Osteoblast (primary cell): ENCODE results near the gene HOXB6. TPM values are rescaled to one million over a fixed set of nuclear protein-coding genes. Genes with fewer than 3 reads are reported as not detected.

ENCODE experiments used
- DNase-seq: peaks from one replicate; pipeline ENCODE4 v3.0.0; 2011; ENCODE audit warnings: low spot score, mixed read lengths; ENCODE audit not compliant: insufficient read length; ENCODE audit errors: missing footprints
- H2AFZ ChIP-seq: 2 replicates; pipeline ENCODE4 v1.6.0; 2011; ENCODE audit warnings: mild to moderate bottlenecking, low read length
- H3K27ac ChIP-seq: 2 replicates; pipeline ENCODE4 v1.5.1; 2011; ENCODE audit warnings: mild to moderate bottlenecking, low read depth, low read length, moderate library complexity
- H3K27me3 ChIP-seq: 2 replicates; pipeline ENCODE4 v1.6.0; 2012; ENCODE audit warnings: mild to moderate bottlenecking, control low read depth, inconsistent platforms, low read length, moderate library complexity; ENCODE audit not compliant: insufficient read depth
- H3K36me3 ChIP-seq: 2 replicates; pipeline ENCODE4 v1.5.1; 2011; ENCODE audit warnings: mild to moderate bottlenecking, low read length, control low read depth, moderate library complexity; ENCODE audit not compliant: insufficient read depth
- H3K4me1 ChIP-seq: 2 replicates; pipeline ENCODE4 v1.5.1; 2011; ENCODE audit warnings: mild to moderate bottlenecking, low read length, control low read depth, moderate library complexity; ENCODE audit not compliant: insufficient read depth
- H3K4me2 ChIP-seq: 2 replicates; pipeline ENCODE4 v1.6.0; 2011; ENCODE audit warnings: mild to moderate bottlenecking, low read length; ENCODE audit not compliant: insufficient read depth
- H3K4me3 ChIP-seq: fragments of 200-600 bp; sonication (generic); 3 replicates; pipeline ENCODE4 v1.5.1; 2012; ENCODE audit warnings: mild to moderate bottlenecking, low read length, inconsistent platforms; ENCODE audit not compliant: insufficient read depth
- H3K79me2 ChIP-seq: 2 replicates; pipeline ENCODE4 v1.6.0; 2012; ENCODE audit warnings: mild to moderate bottlenecking, low read length, control low read depth, inconsistent platforms; ENCODE audit not compliant: insufficient read depth
- H3K9me3 ChIP-seq: 2 replicates; pipeline ENCODE4 v1.5.1; 2011; ENCODE audit warnings: low read depth, low read length, control low read depth
- H4K20me1 ChIP-seq: 2 replicates; pipeline ENCODE4 v1.6.0; 2012; ENCODE audit warnings: mild to moderate bottlenecking, low read length, control low read depth; ENCODE audit not compliant: insufficient read depth
- CTCF ChIP-seq: IDR thresholded peaks from 2 replicates; pipeline ENCODE4 v1.5.1; 2011; ENCODE audit warnings: mild to moderate bottlenecking, low read depth, low read length, moderate library complexity; ENCODE audit errors: extremely low read depth
- small RNA-seq: library from RNA; depleted of rRNA; stranded (forward); fragments of <200 nt; gene quantifications from one replicate; pipeline ENCODE3, GENCODE V24; 2012
- total RNA-seq: library from RNA; depleted of rRNA; stranded (reverse); fragments of >200 nt; gene quantifications from 2 replicates; pipeline ENCODE4 v1.2.3, GENCODE V29; 2012

Gene HOXB6
- total RNA-seq, 1 donor: 0.72 TPM

GRCh38 chr17:48546137-48546923, 58.5 kb downstream of the HOXB6 start:
- H3K4me1 ChIP-seq: peaks cover 2% of the 10 kb centered on the region
- H3K4me2 ChIP-seq: peak overlapping the region; percentile 45
- DNase-seq: no peak
- H4K20me1 ChIP-seq: no peaks in the 10 kb centered on the region
- H3K27me3 ChIP-seq: peaks cover 81% of the 10 kb centered on the region
- H3K36me3 ChIP-seq: no peaks in the 10 kb centered on the region
- H2AFZ ChIP-seq: no peak overlapping the region
- no peaks in the 10 kb centered on the region for H3K9me3 ChIP-seq
- no peak overlapping the region for H3K4me3 ChIP-seq
- no peak for TF ChIP-seq CTCF
- peaks cover 4% of the 10 kb centered on the region for H3K79me2 ChIP-seq
- H3K27ac ChIP-seq: no peak overlapping the region

Small RNA genes within 50 kb of the gene (small RNA-seq; reads per million reads assigned to genes)
- gene MIR196A1: 8.1 reads per million, percentile 91 among the genes with 10 or more reads in this experiment

Other genes with a start within 250 kb of the HOXB6 start
- gene SKAP1, start 174.8 kb downstream of the HOXB6 start, total RNA-seq: not detected in 2 replicates
- not detected in 2 replicates for gene HOXB1, start 74.0 kb downstream of the HOXB6 start, total RNA-seq
- 2.1 and 3.3 TPM in 2 replicates for gene HOXB2, start 59.9 kb downstream of the HOXB6 start, total RNA-seq
- 0.29 and 0.36 TPM in 2 replicates for gene HOXB4, start 26.6 kb downstream of the HOXB6 start, total RNA-seq
- gene HOXB3, start 14.7 kb downstream of the HOXB6 start, total RNA-seq: 1.5 and 1.8 TPM in 2 replicates
- gene HOXB5, start 11.2 kb downstream of the HOXB6 start, total RNA-seq: not detected in 2 replicates
- gene HOXB7, start 6.0 kb upstream of the HOXB6 start, total RNA-seq: 0.36 TPM in 1 of 2 replicates, not detected in the other
- gene HOXB8, start 10.3 kb upstream of the HOXB6 start, total RNA-seq: not detected in 2 replicates
- gene HOXB9, start 21.4 kb upstream of the HOXB6 start, total RNA-seq: not detected in 2 replicates
- gene PRAC1, start 117.5 kb upstream of the HOXB6 start, total RNA-seq: 0.88 TPM in 1 of 2 replicates, not detected in the other
- gene PRAC2, start 118.2 kb upstream of the HOXB6 start, total RNA-seq: not detected in 2 replicates
- not detected in 2 replicates for gene HOXB13, start 123.8 kb upstream of the HOXB6 start, total RNA-seq
- gene TTLL6, start 212.2 kb upstream of the HOXB6 start, total RNA-seq: not detected in 2 replicates
- gene CALCOCO2, start 226.0 kb upstream of the HOXB6 start, total RNA-seq: 103 and 105 TPM in 2 replicates